Esophagus muscularis mucosa (tissue), 3 donors: ENCODE data around the gene MRC1.

ENCODE experiments used
- CTCF ChIP-seq, 3 experiments: fragments of 200-600 bp in 2 of 3; fragments of 450-650 bp in 1 of 3; sonication (generic) in 2 of 3; IDR thresholded peaks; one replicate each; pipeline ENCODE4 v1.5.1; 2017 to 2019; ENCODE audit warnings: antibody characterized with exemption in 3 of 3, mild to moderate bottlenecking in 2 of 3, moderate library complexity in 1 of 3
- POLR2AphosphoS5 ChIP-seq, 2 donors: sonication (generic); formaldehyde crosslinking; IDR thresholded peaks; one replicate each; pipeline ENCODE4 v1.6.1; 2017; ENCODE audit warnings: antibody characterized with exemption in 2 of 2

GRCh38 chr10:17912754-17913153 is 103.6 kb downstream of the MRC1 start:
- TF ChIP-seq CTCF (IDR thresholded peaks at IDR 0.05): no peak
- no peak for TF ChIP-seq POLR2AphosphoS5 (IDR thresholded peaks at IDR 0.05)
